Choroid plexus epithelial cell (primary cell): Measurements from ENCODE around the gene MPG.
A peak's percentile ranks its signal among the peaks of the same experiment; 100 is the strongest.

ENCODE experiments used
- DNase-seq: peaks from one replicate; pipeline ENCODE4 v3.0.0-alpha.2; 2010; ENCODE audit warnings: low read depth
- H3K4me3 ChIP-seq: 2 replicates; pipeline ENCODE4 v1.5.1; 2011; ENCODE audit warnings: low read depth, mild to moderate bottlenecking, control low read depth, low read length, moderate library complexity
- CTCF ChIP-seq: conservative IDR thresholded peaks from 2 replicates; pipeline ENCODE4 v1.5.1; 2011; ENCODE audit warnings: low read depth, mild to moderate bottlenecking, control low read depth, inconsistent platforms, low read length, moderate library complexity

Gene MPG

GRCh38 chr16:63998-64913 lies 13.8 kb upstream of the MPG start:
- no peak for DNase-seq
- H3K4me3 ChIP-seq, result no peak overlapping the region
- no peak for TF ChIP-seq CTCF

GRCh38 chr16:64914-65255 lies 13.1 kb upstream of the MPG start:
- H3K4me3 ChIP-seq, result no peak overlapping the region
- no peak for TF ChIP-seq CTCF
- DNase-seq, result no peak

- no peak overlapping the region for H3K4me3 ChIP-seq
- TF ChIP-seq CTCF, result peak; percentile 94
- peak; percentile 74 for DNase-seq
Observed at GRCh38 chr16:65745-66144, 12.3 kb upstream of the MPG start.

- TF ChIP-seq CTCF, result no peak
- no peak overlapping the region for H3K4me3 ChIP-seq
- DNase-seq, result no peak
Observed at GRCh38 chr16:66309-67182, 11.5 kb upstream of the MPG start.

- no peak overlapping the region for H3K4me3 ChIP-seq
- no peak for TF ChIP-seq CTCF
- no peak for DNase-seq
Observed at GRCh38 chr16:67183-67791, 10.7 kb upstream of the MPG start.

- TF ChIP-seq CTCF, result no peak
- peak; percentile 42 for DNase-seq
- no peak overlapping the region for H3K4me3 ChIP-seq
Observed at GRCh38 chr16:67884-68789, 9.9 kb upstream of the MPG start.
